ENCODE measurements around the gene SCAF4. TPM values are rescaled to one million over a fixed set of nuclear protein-coding genes. Genes with fewer than 3 reads are reported as not detected.
"Not testable (repeated sequence)": the region's sequence is repeated elsewhere in the genome, so short reads cannot be mapped to it uniquely, and the experiment has no call there.

The SCAF4 gene
- total and polyA plus RNA-seq, 8 donors: 8.2 to 15.1 (median 10.5) TPM

DNA sequence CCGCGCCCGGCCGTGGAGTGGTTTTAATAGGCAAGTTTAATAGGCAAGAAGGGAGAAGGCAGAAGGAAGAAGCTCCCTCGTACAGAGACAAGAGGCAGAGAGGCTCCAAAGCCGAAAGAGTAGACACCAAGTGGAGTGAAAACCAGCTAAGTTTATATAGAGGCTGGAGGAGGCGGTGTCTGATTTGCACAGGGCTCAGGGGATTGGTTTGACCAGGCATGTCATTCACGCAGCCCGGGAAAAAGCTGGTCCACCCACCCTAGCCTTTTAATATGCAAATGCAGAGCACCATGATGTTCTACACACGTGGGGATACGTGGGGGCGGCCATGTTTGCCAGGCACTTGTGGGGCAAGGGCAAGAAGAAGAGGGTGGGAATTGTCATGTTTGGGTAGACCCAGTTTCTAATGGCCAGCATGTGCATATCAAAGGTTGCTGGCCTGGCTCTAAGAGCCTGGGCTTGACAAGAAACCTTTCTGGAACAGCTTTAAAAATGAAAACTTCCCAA is 90.4 kb downstream of the SCAF4 start:
- 87 to 93% methylated on average over 12 of the region's 12 CpGs for WGBS, 2 donors
- H3K9me3 ChIP-seq: no peaks in the 10 kb centered on the region
- TF ChIP-seq, protein P1, sequence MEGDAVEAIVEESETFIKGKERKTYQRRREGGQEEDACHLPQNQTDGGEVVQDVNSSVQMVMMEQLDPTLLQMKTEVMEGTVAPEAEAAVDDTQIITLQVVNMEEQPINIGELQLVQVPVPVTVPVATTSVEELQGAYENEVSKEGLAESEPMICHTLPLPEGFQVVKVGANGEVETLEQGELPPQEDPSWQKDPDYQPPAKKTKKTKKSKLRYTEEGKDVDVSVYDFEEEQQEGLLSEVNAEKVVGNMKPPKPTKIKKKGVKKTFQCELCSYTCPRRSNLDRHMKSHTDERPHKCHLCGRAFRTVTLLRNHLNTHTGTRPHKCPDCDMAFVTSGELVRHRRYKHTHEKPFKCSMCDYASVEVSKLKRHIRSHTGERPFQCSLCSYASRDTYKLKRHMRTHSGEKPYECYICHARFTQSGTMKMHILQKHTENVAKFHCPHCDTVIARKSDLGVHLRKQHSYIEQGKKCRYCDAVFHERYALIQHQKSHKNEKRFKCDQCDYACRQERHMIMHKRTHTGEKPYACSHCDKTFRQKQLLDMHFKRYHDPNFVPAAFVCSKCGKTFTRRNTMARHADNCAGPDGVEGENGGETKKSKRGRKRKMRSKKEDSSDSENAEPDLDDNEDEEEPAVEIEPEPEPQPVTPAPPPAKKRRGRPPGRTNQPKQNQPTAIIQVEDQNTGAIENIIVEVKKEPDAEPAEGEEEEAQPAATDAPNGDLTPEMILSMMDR (IDR thresholded peaks at IDR 0.05): no peak
- intact Hi-C loops (cut with DNase I): no loop called here
- no peaks in the 10 kb centered on the region for H3K36me3 ChIP-seq
- ATAC-seq (no peak), DNase-seq (no peak), FAIRE-seq (no peak)
- H3K27me3 ChIP-seq: no peaks in the 10 kb centered on the region
- no peak overlapping the region for H3K4me3 ChIP-seq
- no peak overlapping the region for H3K27ac ChIP-seq
- peaks cover 0 to 8% (median 0%) of the 10 kb centered on the region in 3 donors for H3K4me1 ChIP-seq

DNA sequence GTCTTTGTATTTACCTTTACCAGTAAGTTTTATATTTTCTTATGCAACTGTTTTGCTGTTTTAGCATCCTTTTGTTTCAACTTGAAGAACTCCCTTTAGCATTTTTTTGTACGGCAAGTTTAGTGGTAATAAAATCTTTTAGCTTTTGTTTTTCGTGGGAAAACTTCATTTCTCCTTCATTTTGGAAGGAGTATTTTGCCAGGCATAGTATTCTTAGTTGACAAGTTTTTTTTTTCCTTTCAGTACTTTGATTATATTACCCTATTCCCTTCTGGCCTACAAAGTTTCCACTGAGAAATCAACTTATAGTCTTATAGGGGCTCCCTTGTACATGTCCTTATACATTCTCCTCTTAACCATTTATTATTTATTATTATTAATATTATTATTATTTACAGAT is 95.0 kb downstream of the SCAF4 start:
- DNase-seq: no peak
- H3K27me3 ChIP-seq: no peaks in the 10 kb centered on the region
- H3K36me3 ChIP-seq: no peaks in the 10 kb centered on the region
- no peaks in the 10 kb centered on the region for H3K9me3 ChIP-seq
- no peaks in the 10 kb centered on the region for H3K4me1 ChIP-seq
- no peak for FAIRE-seq
- H3K4me3 ChIP-seq: no peak overlapping the region
- no peak for ATAC-seq
- TF ChIP-seq, protein P1 (IDR thresholded peaks at IDR 0.05): no peak
- intact Hi-C loops (cut with DNase I): no loop called here
- WGBS, 2 donors: 76 to 79% methylated on average over 2 of the region's 2 CpGs
- H3K27ac ChIP-seq: no peak overlapping the region

DNA sequence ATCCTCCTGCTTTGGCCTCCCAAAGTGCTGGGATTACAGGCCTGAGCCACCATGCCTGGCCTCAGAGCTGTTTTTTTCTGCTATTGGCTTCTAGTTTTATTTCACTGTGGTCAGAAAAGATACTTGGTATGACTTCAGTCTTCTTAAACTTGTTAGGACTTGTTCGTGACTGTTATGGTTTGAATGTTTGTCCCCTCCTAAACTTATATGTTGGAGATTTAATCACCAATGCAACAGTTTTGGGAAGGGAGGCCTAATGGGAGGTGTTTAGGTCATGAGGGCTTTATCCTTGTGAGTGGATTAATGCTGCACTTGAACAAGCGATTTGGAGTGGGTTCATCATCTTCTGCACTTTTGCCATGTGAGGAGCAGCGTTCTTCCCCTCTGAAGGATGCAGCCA is 96.9 kb downstream of the SCAF4 start:
- Histone ChIP-seq H3K27me3 (no peaks in the 10 kb centered on the region), H3K4me3 (no peak overlapping the region), H3K9me3 (no peaks in the 10 kb centered on the region), H3K36me3 (no peaks in the 10 kb centered on the region), H3K4me1 (peaks cover 0 to 4% (median 4%) of the 10 kb centered on the region in 3 donors), H3K27ac (no peak overlapping the region)
- WGBS, 2 donors: 81 to 91% methylated on average over 3 of the region's 3 CpGs
- intact Hi-C loops (cut with DNase I): no loop called here
- no peak for FAIRE-seq
- no peak for ATAC-seq
- no peak for DNase-seq
- TF ChIP-seq, protein P1 (IDR thresholded peaks at IDR 0.05): no peak

DNA sequence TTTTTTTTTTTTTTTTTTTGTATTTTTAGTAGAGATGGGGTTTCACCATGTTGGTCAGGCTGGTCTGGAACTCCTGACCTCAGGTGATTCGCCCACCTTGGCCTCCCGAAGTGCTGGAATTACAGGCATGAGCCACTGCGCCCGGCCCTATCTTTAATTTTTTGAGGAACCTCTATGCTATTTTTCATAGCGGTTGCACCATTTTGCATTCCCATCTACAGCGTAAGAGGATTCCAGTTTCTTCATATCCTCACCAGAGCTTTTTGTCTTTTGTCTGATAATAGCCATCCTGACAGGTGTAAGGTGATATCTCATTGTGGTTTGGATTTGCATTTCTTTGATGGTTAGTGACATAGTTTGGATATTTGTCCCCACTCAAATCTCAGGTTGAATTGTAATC is 100.0 kb downstream of the SCAF4 start:
- FAIRE-seq; H3K9me3 ChIP-seq; H3K4me3 ChIP-seq; intact Hi-C loops (cut with DNase I); DNase-seq; H3K4me1 ChIP-seq; H3K36me3 ChIP-seq; ATAC-seq; H3K27me3 ChIP-seq; H3K27ac ChIP-seq: not testable (repeated sequence)
- 96 to 97% methylated on average over 6 of the region's 6 CpGs for WGBS, 2 donors

DNA sequence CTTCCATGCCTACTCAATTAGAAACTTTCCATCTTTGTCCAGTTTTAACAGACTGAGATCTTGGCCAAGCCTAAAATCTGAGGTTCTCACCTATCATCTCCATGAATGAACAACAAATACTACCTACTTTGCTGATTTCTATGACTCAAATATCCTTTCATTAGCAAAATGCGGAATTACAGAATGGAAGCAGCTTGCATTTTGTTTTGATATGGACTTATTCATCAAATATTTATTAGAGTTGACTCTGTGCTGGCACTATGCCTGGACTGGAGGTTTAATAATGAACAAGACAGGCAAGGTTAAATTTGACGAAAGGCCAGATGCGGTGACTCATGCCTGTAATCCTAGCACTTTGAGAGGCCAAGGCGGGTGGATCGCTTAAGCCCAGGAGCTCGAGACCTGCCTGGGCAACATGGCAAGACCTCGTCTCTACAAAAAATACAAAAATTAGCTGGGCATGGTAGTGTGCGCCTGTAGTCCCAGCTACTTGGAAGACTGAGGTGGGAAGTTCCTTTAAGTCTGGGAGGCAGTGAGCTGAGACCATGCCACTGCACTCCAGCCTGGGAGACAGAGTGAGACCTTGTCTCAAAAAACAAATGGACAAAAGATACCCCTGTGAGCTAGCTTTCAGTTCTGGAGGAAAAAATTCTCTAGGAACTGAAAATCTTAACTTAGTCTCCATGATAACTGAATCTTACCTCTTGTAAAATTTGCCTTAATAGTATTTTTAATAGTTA is 101.8 kb downstream of the SCAF4 start:
- Histone ChIP-seq H3K36me3 (no peaks in the 10 kb centered on the region), H3K27ac (peak overlapping the region in 3 of 4 donors; percentile 24 to 51 (median 48)), H3K4me1 (peaks cover 0 to 8% (median 4%) of the 10 kb centered on the region in 3 donors), H3K4me3 (no peak overlapping the region), H3K9me3 (no peaks in the 10 kb centered on the region), H3K27me3 (no peaks in the 10 kb centered on the region)
- TF ChIP-seq, protein P1 (IDR thresholded peaks at IDR 0.05): no peak
- WGBS, 2 donors: 19 to 21% methylated on average over 8 of the region's 8 CpGs
- intact Hi-C loops (cut with DNase I): no loop called here
- ATAC-seq: peak; percentile 96 to 97 (median 96)
- FAIRE-seq: no peak
- peak in 5 of 6 donors; percentile 60 to 92 (median 83) for DNase-seq

Data from pancreas (tissue), 10 donors.